Activated naive CD8-positive, alpha-beta T cell (primary cell): ENCODE data around the gene GPR155.
A peak's percentile ranks its signal among the peaks of the same experiment; 100 is the strongest.

Source experiments
- H3K27ac Mint-ChIP-seq: one replicate; pipeline ENCODE4 v1.8.0; 2021; ENCODE audit warnings: mixed read lengths
- H3K27me3 Mint-ChIP-seq: one replicate; pipeline ENCODE4 v1.8.0; 2021; ENCODE audit warnings: mixed read lengths
- H3K36me3 Mint-ChIP-seq: one replicate; pipeline ENCODE4 v1.8.0; 2021; ENCODE audit warnings: mixed read lengths
- H3K4me1 Mint-ChIP-seq: one replicate; pipeline ENCODE4 v1.8.0; 2021; ENCODE audit warnings: low read depth, mixed read lengths
- H3K4me3 Mint-ChIP-seq: one replicate; pipeline ENCODE4 v1.8.0; 2021; ENCODE audit warnings: mild to moderate bottlenecking, mixed read lengths
- H3K9me3 Mint-ChIP-seq: one replicate; pipeline ENCODE4 v1.8.0; 2021; ENCODE audit warnings: low read depth, mixed read lengths

The GPR155 gene

DNA sequence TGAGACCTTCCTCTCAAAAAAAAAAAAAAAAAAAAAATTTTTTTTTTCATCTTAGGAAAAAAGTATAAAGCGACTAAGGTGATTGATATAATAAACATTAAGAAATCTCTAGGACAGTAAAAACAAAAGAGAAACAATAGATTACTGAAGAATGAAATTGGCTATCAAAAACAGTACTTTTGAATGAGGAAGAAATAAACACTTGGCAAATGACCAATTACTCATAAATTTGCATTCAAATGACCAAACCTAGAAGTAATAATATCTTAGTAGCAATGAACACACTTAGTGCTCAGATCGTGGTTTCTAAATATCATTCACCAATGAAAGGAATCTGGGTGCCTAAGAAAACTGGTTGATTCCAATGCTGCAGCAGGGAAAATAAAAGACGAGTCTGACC lies 101.6 kb downstream of the GPR155 start:
- Mint-ChIP-seq H3K27me3 (no peaks in the 10 kb centered on the region), H3K4me3 (no peak overlapping the region), H3K4me1 (peaks cover 26% of the 10 kb centered on the region), H3K36me3 (peaks cover 20% of the 10 kb centered on the region), H3K27ac (no peak overlapping the region), H3K9me3 (no peaks in the 10 kb centered on the region)

DNA sequence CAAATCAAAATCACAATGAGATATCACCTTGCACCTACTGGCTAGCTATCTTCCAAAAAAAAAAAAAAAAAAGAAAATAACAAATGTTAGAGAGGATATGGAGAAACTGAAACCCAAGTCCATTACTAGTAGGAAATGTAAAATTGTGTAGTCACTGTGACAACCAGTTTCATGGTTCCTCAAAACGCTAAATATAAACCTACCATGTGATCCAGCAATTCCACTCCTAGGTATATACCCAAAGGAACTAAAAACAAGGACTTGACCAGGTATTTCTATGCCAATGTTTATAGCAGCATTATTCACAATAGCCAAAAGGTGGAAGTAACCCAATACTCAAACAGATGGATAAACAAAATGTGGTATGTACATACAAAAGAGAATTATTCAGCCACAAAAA lies 103.0 kb downstream of the GPR155 start:
- no peak overlapping the region for H3K4me3 Mint-ChIP-seq
- no peaks in the 10 kb centered on the region for H3K9me3 Mint-ChIP-seq
- H3K27me3 Mint-ChIP-seq: no peaks in the 10 kb centered on the region
- H3K27ac Mint-ChIP-seq: peak overlapping the region; percentile 43
- peaks cover 14% of the 10 kb centered on the region for H3K36me3 Mint-ChIP-seq
- H3K4me1 Mint-ChIP-seq: peaks cover 18% of the 10 kb centered on the region
